HepG2 (cell line): ENCODE measurements around the gene CFAP300. TPM values are rescaled to one million over a fixed set of nuclear protein-coding genes. Genes with fewer than 3 reads are reported as not detected.

Experiments used
- CHD2 ChIP-seq: IDR thresholded peaks from 2 replicates; pipeline ENCODE4 v1.6.1; 2011; ENCODE audit warnings: low read depth, low read length, improper control_type of control experiment
- ETV6 ChIP-seq: sonication (generic); formaldehyde crosslinking; conservative IDR thresholded peaks from 2 replicates; pipeline ENCODE4 v1.4.0; 2020; ENCODE audit warnings: missing genetic modification reagents
- FOXA3 ChIP-seq: IDR thresholded peaks from 2 replicates; pipeline ENCODE4 v1.6.1; 2016; ENCODE audit warnings: missing genetic modification reagents, missing compliant biosample characterization
- KLF15 ChIP-seq: sonication (generic); formaldehyde crosslinking; IDR thresholded peaks from 2 replicates; pipeline ENCODE4 v1.8.1; 2023; ENCODE audit warnings: borderline replicate concordance, mild to moderate bottlenecking, inconsistent platforms, missing genetic modification reagents, mixed read lengths
- MXD1 ChIP-seq: sonication (generic); formaldehyde crosslinking; IDR thresholded peaks from 2 replicates; pipeline ENCODE4 v1.4.0; 2020; ENCODE audit warnings: mild to moderate bottlenecking, missing genetic modification reagents
- MYNN ChIP-seq: sonication (generic); formaldehyde crosslinking; IDR thresholded peaks from 2 replicates; pipeline ENCODE4 v1.4.0; 2020; ENCODE audit warnings: mild to moderate bottlenecking, low read depth, missing genetic modification reagents
- NCOA1 ChIP-seq: sonication (generic); formaldehyde crosslinking; IDR thresholded peaks from 2 replicates; pipeline ENCODE4 v1.9.0; 2021; ENCODE audit warnings: missing genetic modification reagents
- SMYD3 ChIP-seq: sonication (generic); formaldehyde crosslinking; IDR thresholded peaks from 2 replicates; pipeline ENCODE4 v1.8.1; 2023; ENCODE audit warnings: mild to moderate bottlenecking, missing genetic modification reagents
- SOX6 ChIP-seq, 2 experiments: fragments of 450-650 bp in 1 of 2; sonication (generic) in 1 of 2; formaldehyde crosslinking in 1 of 2; IDR thresholded peaks; 2 replicates each; pipeline versions ENCODE4 v1.4.0 to v1.6.1; 2017 to 2020; ENCODE audit warnings: antibody characterized with exemption in 1 of 2, mild to moderate bottlenecking in 1 of 2, missing genetic modification reagents in 1 of 2
- TBP ChIP-seq: sonication (generic); formaldehyde crosslinking; IDR thresholded peaks from 2 replicates; pipeline ENCODE4 v1.5.0; 2020; ENCODE audit warnings: missing genetic modification reagents
- TIGD3 ChIP-seq: sonication (generic); formaldehyde crosslinking; IDR thresholded peaks from 2 replicates; pipeline ENCODE4 v1.5.1; 2020; ENCODE audit warnings: mild to moderate bottlenecking, missing genetic modification reagents, borderline replicate concordance
- TP53 ChIP-seq: sonication (generic); formaldehyde crosslinking; conservative IDR thresholded peaks from 2 replicates; pipeline ENCODE4 v1.4.0; 2020; ENCODE audit warnings: missing genetic modification reagents
- ZNF276 ChIP-seq: sonication (generic); formaldehyde crosslinking; IDR thresholded peaks from 2 replicates; pipeline ENCODE4 v1.4.0; 2020; ENCODE audit warnings: mild to moderate bottlenecking, low read depth, missing genetic modification reagents
- ZNF580 ChIP-seq: IDR thresholded peaks from 2 replicates; pipeline ENCODE4 v1.6.1; 2016; ENCODE audit warnings: low read depth, borderline replicate concordance
- ZNF768 ChIP-seq: sonication (generic); formaldehyde crosslinking; IDR thresholded peaks from 2 replicates; pipeline ENCODE4 v1.4.0; 2020; ENCODE audit warnings: missing genetic modification reagents
- ZNF772 ChIP-seq: sonication (generic); formaldehyde crosslinking; IDR thresholded peaks from 2 replicates; pipeline ENCODE4 v1.5.0; 2020; ENCODE audit warnings: mild to moderate bottlenecking, missing genetic modification reagents
- ZSCAN30 ChIP-seq: sonication (generic); formaldehyde crosslinking; IDR thresholded peaks from 2 replicates; pipeline ENCODE4 v1.5.0; 2020; ENCODE audit warnings: mild to moderate bottlenecking, missing genetic modification reagents
- polyA plus RNA-seq, 8 experiments: library from polyadenylated mRNA; depleted of rRNA in 3 of 8; stranded (reverse) in 7 of 8; unstranded in 1 of 8; fragments of >200 nt; fragmentation: Illumina TruSeq in 4 of 8; extraction: Trizol in 4 of 8; gene quantifications; 2 replicates each; pipeline versions ENCODE4 v1.2.1 to v1.2.3, GENCODE V29; 2011 to 2016; ENCODE audit warnings: low read depth in 4 of 8, missing spikeins in 1 of 8, mixed read lengths in 1 of 8; ENCODE audit not compliant: insufficient read depth in 1 of 8
- total RNA-seq, 5 experiments: library from RNA; depleted of rRNA; stranded (reverse); fragments of >200 nt; fragmentation: Illumina TruSeq; extraction: Trizol; gene quantifications; 2 replicates each; pipeline ENCODE4 v1.2.3, GENCODE V29; 2016; ENCODE audit warnings: low read depth in 1 of 5
- TF ChIP-seq, protein P1 (sequence below): sonication (generic); formaldehyde crosslinking; IDR thresholded peaks from 2 replicates; pipeline ENCODE4 v1.4.0; 2020; ENCODE audit warnings: missing genetic modification reagents
- TF ChIP-seq, protein P2 (sequence below): sonication (generic); IDR thresholded peaks from 2 replicates; pipeline ENCODE4 v1.6.1; 2016; ENCODE audit warnings: low read depth, borderline replicate concordance
- TF ChIP-seq, protein P3 (sequence below): sonication (generic); formaldehyde crosslinking; IDR thresholded peaks from 2 replicates; pipeline ENCODE4 v1.4.0; 2020; ENCODE audit warnings: low read depth, mild to moderate bottlenecking, missing genetic modification reagents
- TF ChIP-seq, protein P4 (sequence below): sonication (generic); formaldehyde crosslinking; IDR thresholded peaks from 2 replicates; pipeline ENCODE4 v1.4.0; 2020; ENCODE audit warnings: missing genetic modification reagents, low read depth, mild to moderate bottlenecking, borderline replicate concordance

The CFAP300 gene
- total and polyA plus RNA-seq, 2 of the 13 experiments (the other 11 are each of a cell fraction or from before 2014, with no cell fraction given): not detected

DNA sequence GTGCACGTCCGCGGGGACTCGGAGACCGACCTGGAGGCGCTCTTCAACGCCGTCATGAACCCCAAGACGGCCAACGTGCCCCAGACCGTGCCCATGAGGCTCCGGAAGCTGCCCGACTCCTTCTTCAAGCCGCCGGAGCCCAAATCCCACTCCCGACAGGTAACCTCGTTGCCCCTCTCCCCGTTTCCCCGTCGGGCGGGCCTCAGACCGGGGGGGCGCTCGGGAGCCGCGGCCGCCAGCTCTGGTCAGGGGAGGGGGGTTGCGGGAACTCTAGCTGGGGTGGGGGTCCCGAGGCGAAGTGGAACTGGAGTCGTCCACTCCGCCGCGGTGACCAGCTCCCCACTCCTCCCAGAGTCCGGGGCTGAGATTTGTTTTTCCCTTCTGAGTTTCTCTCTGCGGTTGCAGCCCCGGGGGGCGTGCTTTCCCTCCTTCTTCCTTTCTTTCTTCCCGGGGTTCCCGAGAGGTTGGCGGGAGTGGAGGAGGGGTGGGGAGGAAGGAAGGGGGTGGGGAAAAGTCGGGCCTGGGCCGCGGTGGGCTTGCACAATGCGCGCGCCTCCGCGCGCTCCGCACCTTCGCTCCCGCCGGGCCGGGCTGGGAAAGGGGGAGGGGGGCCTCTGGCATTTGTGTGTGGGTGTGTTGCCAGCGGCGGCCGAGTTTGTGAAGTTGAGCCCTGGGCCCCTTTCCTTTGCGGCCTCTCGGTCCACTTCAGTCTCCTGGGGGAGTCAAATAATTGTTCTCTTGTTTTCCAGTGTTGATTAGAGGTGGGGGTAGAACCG lies 64.0 kb downstream of the CFAP300 start (continued):
- TF ChIP-seq ETV6 (0 out of 2 replicates have a peak, but pooled peaks have one; percentile 54), KLF15 (no peak), ZNF276 (CRISPR knock-in tag) (no peak), ZNF772 (CRISPR knock-in tag) (0 out of 2 replicates have a peak, but pooled peaks have one; percentile 15), MXD1 (no peak), FOXA3 (CRISPR knock-in tag) (no peak), ZNF580 (CRISPR knock-in tag) (peak; percentile 37; the same call in 1 of the 2 replicates), MYNN (CRISPR knock-in tag) (no peak), SOX6 (IDR thresholded peaks at IDR 0.05) (no peak), SOX6 (CRISPR knock-in tag; IDR thresholded peaks at IDR 0.05) (peak; percentile 96), TIGD3 (CRISPR knock-in tag) (no peak), TBP (CRISPR knock-in tag) (no peak), TP53 (CRISPR knock-in tag) (no peak), SMYD3 (no peak), ZSCAN30 (CRISPR knock-in tag) (no peak), ZNF768 (CRISPR knock-in tag) (no peak), NCOA1 (no peak), CHD2 (0 out of 2 replicates have a peak, but pooled peaks have one; percentile 65)
- TF ChIP-seq, protein P1, sequence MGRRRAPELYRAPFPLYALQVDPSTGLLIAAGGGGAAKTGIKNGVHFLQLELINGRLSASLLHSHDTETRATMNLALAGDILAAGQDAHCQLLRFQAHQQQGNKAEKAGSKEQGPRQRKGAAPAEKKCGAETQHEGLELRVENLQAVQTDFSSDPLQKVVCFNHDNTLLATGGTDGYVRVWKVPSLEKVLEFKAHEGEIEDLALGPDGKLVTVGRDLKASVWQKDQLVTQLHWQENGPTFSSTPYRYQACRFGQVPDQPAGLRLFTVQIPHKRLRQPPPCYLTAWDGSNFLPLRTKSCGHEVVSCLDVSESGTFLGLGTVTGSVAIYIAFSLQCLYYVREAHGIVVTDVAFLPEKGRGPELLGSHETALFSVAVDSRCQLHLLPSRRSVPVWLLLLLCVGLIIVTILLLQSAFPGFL (CRISPR knock-in tag): no peak
- TF ChIP-seq, protein P2, sequence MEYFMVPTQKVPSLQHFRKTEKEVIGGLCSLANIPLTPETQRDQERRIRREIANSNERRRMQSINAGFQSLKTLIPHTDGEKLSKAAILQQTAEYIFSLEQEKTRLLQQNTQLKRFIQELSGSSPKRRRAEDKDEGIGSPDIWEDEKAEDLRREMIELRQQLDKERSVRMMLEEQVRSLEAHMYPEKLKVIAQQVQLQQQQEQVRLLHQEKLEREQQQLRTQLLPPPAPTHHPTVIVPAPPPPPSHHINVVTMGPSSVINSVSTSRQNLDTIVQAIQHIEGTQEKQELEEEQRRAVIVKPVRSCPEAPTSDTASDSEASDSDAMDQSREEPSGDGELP: peak; percentile 37; the same call in 1 of the 2 replicates
- TF ChIP-seq, protein P3, sequence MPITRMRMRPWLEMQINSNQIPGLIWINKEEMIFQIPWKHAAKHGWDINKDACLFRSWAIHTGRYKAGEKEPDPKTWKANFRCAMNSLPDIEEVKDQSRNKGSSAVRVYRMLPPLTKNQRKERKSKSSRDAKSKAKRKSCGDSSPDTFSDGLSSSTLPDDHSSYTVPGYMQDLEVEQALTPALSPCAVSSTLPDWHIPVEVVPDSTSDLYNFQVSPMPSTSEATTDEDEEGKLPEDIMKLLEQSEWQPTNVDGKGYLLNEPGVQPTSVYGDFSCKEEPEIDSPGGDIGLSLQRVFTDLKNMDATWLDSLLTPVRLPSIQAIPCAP (CRISPR knock-in tag): no peak
- TF ChIP-seq, protein P4, sequence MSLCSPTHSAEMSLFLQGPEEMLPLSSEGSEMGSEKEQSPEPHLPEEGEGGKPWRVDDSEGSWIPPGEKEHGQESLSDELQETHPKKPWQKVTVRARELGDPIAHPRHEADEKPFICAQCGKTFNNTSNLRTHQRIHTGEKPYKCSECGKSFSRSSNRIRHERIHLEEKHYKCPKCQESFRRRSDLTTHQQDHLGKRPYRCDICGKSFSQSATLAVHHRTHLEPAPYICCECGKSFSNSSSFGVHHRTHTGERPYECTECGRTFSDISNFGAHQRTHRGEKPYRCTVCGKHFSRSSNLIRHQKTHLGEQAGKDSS (CRISPR knock-in tag): no peak; the same call in 1 of the 2 replicates
